Omental fat pad (tissue), 4 donors: ENCODE results near the gene RGS10. TPM values are rescaled to one million over a fixed set of nuclear protein-coding genes. Genes with fewer than 3 reads are reported as not detected.

ENCODE experiments used
- ATAC-seq: fragments of 150-250 bp; one replicate; pipeline ENCODE4 v1.9.1; 2016; ENCODE audit warnings: mild to moderate bottlenecking, moderate library complexity; ENCODE audit not compliant: low FRiP score
- DNase-seq: peaks from one replicate; pipeline ENCODE4 v3.0.0-alpha.2; 2019; ENCODE audit warnings: low spot score
- CTCF ChIP-seq, 3 donors: fragments of 450-650 bp; IDR thresholded peaks; one replicate each; pipeline ENCODE4 v1.5.1; 2016 to 2017; ENCODE audit warnings: antibody characterized with exemption in 3 of 3, mild to moderate bottlenecking in 3 of 3, moderate library complexity in 2 of 3
- total RNA-seq, 4 donors: library from RNA; depleted of rRNA; stranded (reverse); fragments of >200 nt; gene quantifications; one replicate each; pipeline ENCODE4 v1.1.0, GENCODE V29; 2016

RGS10 gene
- total RNA-seq, 4 donors from 2014 or later: 12.3 to 40.2 (median 18.7) TPM

GRCh38 chr10:119461380-119461779 is 81.1 kb downstream of the RGS10 start:
- ATAC-seq (no peak), DNase-seq (no peak)
- TF ChIP-seq CTCF (IDR thresholded peaks at IDR 0.05): no peak

GRCh38 chr10:119460369-119461195 is 81.9 kb downstream of the RGS10 start:
- ATAC-seq (no peak), DNase-seq (no peak)
- no peak for TF ChIP-seq CTCF (IDR thresholded peaks at IDR 0.05)

- DNase-seq: no peak
- no peak for TF ChIP-seq CTCF (IDR thresholded peaks at IDR 0.05)
- no peak for ATAC-seq
These were observed 82.7 kb downstream of the RGS10 start for GRCh38 chr10:119459681-119460340.

GRCh38 chr10:119457966-119458766 is 84.4 kb downstream of the RGS10 start:
- DNase-seq (no peak), ATAC-seq (no peak)

GRCh38 chr10:119456435-119456810 is 86.1 kb downstream of the RGS10 start:
- DNase-seq (no peak), ATAC-seq (no peak)
- no peak for TF ChIP-seq CTCF (IDR thresholded peaks at IDR 0.05)

More at GRCh38 chr10:119457966-119458766, 84.4 kb downstream of the RGS10 start:
- no peak for TF ChIP-seq CTCF (IDR thresholded peaks at IDR 0.05)

GRCh38 chr10:119455609-119456434 is 86.7 kb downstream of the RGS10 start:
- no peak for DNase-seq
- ATAC-seq: no peak
- TF ChIP-seq CTCF (IDR thresholded peaks at IDR 0.05): no peak
